ENCODE data around the gene KRT9.

- TF ChIP-seq CTCF (IDR thresholded peaks at IDR 0.05): no peak
- TF ChIP-seq POLR2A (IDR thresholded peaks at IDR 0.05): no peak
These were observed 12.3 kb downstream of the KRT9 start for GRCh38 chr17:41559548-41559947.

Measured in uterus (tissue), 2 donors.